Mesenchymal stem cell (in vitro differentiated cells and primary cell): Measurements from ENCODE around the gene KRT12.
A peak's percentile ranks its signal among the peaks of the same experiment; 100 is the strongest.

ENCODE experiments used
- DNase-seq: peaks from one replicate; pipeline ENCODE4 v3.0.0-alpha.2; 2013
- H2AFZ ChIP-seq: one replicate; pipeline ENCODE4 v1.6.1; 2013; ENCODE audit warnings: low read depth, mild to moderate bottlenecking, control low read depth, inconsistent platforms, low read length, moderate library complexity
- H2AK5ac ChIP-seq: 2 replicates; pipeline ENCODE4 v1.6.1; 2013; ENCODE audit warnings: low read length, moderate library complexity, mild to moderate bottlenecking, inconsistent platforms; ENCODE audit not compliant: severe bottlenecking
- H2BK120ac ChIP-seq: one replicate; pipeline ENCODE4 v1.6.1; 2013; ENCODE audit warnings: low read depth, mild to moderate bottlenecking, inconsistent platforms, low read length, moderate library complexity
- H2BK12ac ChIP-seq, 2 experiments: one replicate each; pipeline ENCODE4 v1.6.1; 2013; ENCODE audit warnings: inconsistent platforms in 2 of 2, low read length in 2 of 2, mild to moderate bottlenecking in 2 of 2, moderate library complexity in 2 of 2, control low read depth in 1 of 2
- H2BK15ac ChIP-seq: one replicate; pipeline ENCODE4 v1.6.1; 2013; ENCODE audit warnings: mild to moderate bottlenecking, low read depth, inconsistent platforms; ENCODE audit not compliant: poor library complexity, severe bottlenecking
- H2BK5ac ChIP-seq: 2 replicates; pipeline ENCODE4 v1.6.1; 2013; ENCODE audit warnings: low read depth, mild to moderate bottlenecking, low read length, control low read depth, inconsistent platforms; ENCODE audit not compliant: poor library complexity, severe bottlenecking
- H3K14ac ChIP-seq, 2 experiments: one replicate each; pipeline ENCODE4 v1.6.1; 2013; ENCODE audit warnings: inconsistent platforms in 2 of 2, low read length in 2 of 2, control low read depth in 1 of 2, mild to moderate bottlenecking in 1 of 2, moderate library complexity in 1 of 2
- H3K18ac ChIP-seq, 2 experiments: one replicate each; pipeline ENCODE4 v1.6.1; 2013; ENCODE audit warnings: inconsistent platforms in 2 of 2, low read length in 2 of 2, control low read depth in 1 of 2, low read depth in 1 of 2, mild to moderate bottlenecking in 1 of 2
- H3K23ac ChIP-seq, 2 experiments: one replicate each; pipeline ENCODE4 v1.6.1; 2013; ENCODE audit warnings: inconsistent platforms in 2 of 2, low read length in 2 of 2, mild to moderate bottlenecking in 2 of 2, moderate library complexity in 2 of 2, control low read depth in 1 of 2
- H3K27ac ChIP-seq: 2 replicates; pipeline ENCODE4 v1.5.1; 2013; ENCODE audit warnings: mild to moderate bottlenecking, moderate library complexity, low read length, control low read depth, inconsistent platforms; ENCODE audit not compliant: poor library complexity, severe bottlenecking
- H3K27me3 ChIP-seq, 2 experiments: 2 replicates each; pipeline versions ENCODE4 v1.6.1 to v1.7.0; 2013; ENCODE audit warnings: low read length in 2 of 2, mild to moderate bottlenecking in 2 of 2, moderate library complexity in 2 of 2, control low read depth in 1 of 2, inconsistent platforms in 1 of 2; ENCODE audit not compliant: control insufficient read depth in 1 of 2, insufficient read depth in 1 of 2
- H3K36me3 ChIP-seq, 2 experiments: 2 replicates each; pipeline versions ENCODE4 v1.6.1 to v1.7.0; 2013; ENCODE audit warnings: low read length in 2 of 2, control low read depth in 1 of 2, inconsistent platforms in 1 of 2, low read depth in 1 of 2, mild to moderate bottlenecking in 1 of 2; ENCODE audit not compliant: insufficient read depth in 2 of 2, control insufficient read depth in 1 of 2
- H3K4ac ChIP-seq, 2 experiments: one replicate each; pipeline ENCODE4 v1.6.1; 2013; ENCODE audit warnings: inconsistent platforms in 2 of 2, low read length in 2 of 2, mild to moderate bottlenecking in 2 of 2, moderate library complexity in 2 of 2, control low read depth in 1 of 2, low read depth in 1 of 2
- H3K4me1 ChIP-seq: 2 replicates; pipeline ENCODE4 v1.6.1; 2013; ENCODE audit warnings: low read depth, low read length, control low read depth; ENCODE audit not compliant: control insufficient read depth, insufficient read depth
- H3K4me2 ChIP-seq: 2 replicates; pipeline ENCODE4 v1.6.1; 2013; ENCODE audit warnings: low read length, mild to moderate bottlenecking, inconsistent platforms; ENCODE audit not compliant: poor library complexity, severe bottlenecking
- H3K4me3 ChIP-seq, 2 experiments: 2 replicates each; pipeline versions ENCODE4 v1.5.1 to v1.7.0; 2013; ENCODE audit warnings: low read length in 2 of 2, mild to moderate bottlenecking in 2 of 2, control low read depth in 1 of 2, low read depth in 1 of 2; ENCODE audit not compliant: insufficient read depth in 1 of 2
- H3K79me1 ChIP-seq: replicated peaks from 2 replicates; pipeline ENCODE4 v1.6.1; 2013; ENCODE audit warnings: mild to moderate bottlenecking, control low read depth, low read length, inconsistent platforms; ENCODE audit not compliant: poor library complexity, severe bottlenecking
- H3K9ac ChIP-seq: 2 replicates; pipeline ENCODE4 v1.7.0; 2013; ENCODE audit warnings: mild to moderate bottlenecking, low read length, moderate library complexity
- H3K9me3 ChIP-seq: 2 replicates; pipeline ENCODE4 v1.7.0; 2013; ENCODE audit warnings: mild to moderate bottlenecking, low read length; ENCODE audit not compliant: control insufficient read depth
- H4K8ac ChIP-seq: one replicate; pipeline ENCODE4 v1.6.1; 2013; ENCODE audit warnings: inconsistent platforms, mild to moderate bottlenecking, low read length, moderate library complexity
- H4K91ac ChIP-seq: one replicate; pipeline ENCODE4 v1.6.1; 2013; ENCODE audit warnings: mild to moderate bottlenecking, low read length, inconsistent platforms
- WGBS: methylation state at CpG from one replicate; pipeline ENCODE4 v1.1.7; 2013; ENCODE audit warnings: mixed read lengths; 5-methylcytosine and 5-hydroxymethylcytosine counted together

Gene KRT12

DNA sequence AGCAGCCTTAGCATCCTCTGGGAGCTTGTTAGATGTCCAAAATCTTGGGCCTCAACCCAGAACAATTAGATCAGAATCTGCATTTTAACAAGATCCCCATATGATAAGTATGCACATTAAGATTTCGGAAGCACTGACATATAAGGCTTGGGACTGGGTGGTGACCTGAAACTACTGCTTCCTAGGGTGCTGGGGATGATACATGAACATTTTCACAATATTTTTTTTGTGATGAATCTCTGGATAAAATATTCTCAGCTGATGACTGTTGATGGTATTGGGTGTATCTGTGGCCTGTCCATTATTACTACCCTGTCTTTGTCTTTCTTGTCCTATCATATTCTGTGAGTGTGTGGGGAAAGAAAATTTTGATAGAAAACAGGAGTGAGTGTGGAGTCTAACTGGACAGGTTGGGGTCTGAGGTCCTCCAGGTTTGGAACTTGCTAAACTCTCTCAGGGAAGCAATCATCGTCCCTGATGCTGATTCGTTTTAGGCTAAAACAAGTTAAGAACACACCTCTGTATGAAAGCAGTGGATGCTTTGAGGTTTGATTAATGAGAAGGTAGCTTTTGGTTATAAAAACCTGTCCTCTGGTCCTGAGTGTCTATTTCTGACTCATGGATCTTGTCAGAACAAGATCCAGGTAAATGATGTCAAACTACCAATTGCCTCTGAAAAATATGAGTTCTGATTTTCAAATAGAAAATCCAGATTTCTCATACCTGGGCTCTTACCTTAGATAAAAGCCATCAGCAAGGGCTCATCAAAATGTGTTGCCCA lies 47.2 kb upstream of the KRT12 start:
- Histone ChIP-seq H4K8ac (no peak overlapping the region), H2AFZ (no peak overlapping the region), H3K27ac (peak overlapping the region; percentile 87), H3K4me2 (no peak overlapping the region), H3K4me3 (no peak overlapping the region), H3K23ac (no peak overlapping the region), H3K9ac (peak overlapping the region; percentile 83), H2BK5ac (no peak overlapping the region), H3K18ac (no peak overlapping the region), H3K9me3 (no peaks in the 10 kb centered on the region), H2BK15ac (no peak overlapping the region), H4K91ac (no peak overlapping the region), H2BK120ac (no peak overlapping the region), H3K4me1 (peaks cover 7% of the 10 kb centered on the region), H2BK12ac (no peak overlapping the region), H3K27me3 (no peaks in the 10 kb centered on the region), H2AK5ac (peak overlapping the region; percentile 85), H3K36me3 (no peaks in the 10 kb centered on the region), H3K79me1 (no peaks in the 10 kb centered on the region), H3K4ac (no peak overlapping the region), H3K14ac (no peak overlapping the region)
- DNase-seq: no peak
- WGBS: 96% methylated on average over 3 of the region's 3 CpGs

DNA sequence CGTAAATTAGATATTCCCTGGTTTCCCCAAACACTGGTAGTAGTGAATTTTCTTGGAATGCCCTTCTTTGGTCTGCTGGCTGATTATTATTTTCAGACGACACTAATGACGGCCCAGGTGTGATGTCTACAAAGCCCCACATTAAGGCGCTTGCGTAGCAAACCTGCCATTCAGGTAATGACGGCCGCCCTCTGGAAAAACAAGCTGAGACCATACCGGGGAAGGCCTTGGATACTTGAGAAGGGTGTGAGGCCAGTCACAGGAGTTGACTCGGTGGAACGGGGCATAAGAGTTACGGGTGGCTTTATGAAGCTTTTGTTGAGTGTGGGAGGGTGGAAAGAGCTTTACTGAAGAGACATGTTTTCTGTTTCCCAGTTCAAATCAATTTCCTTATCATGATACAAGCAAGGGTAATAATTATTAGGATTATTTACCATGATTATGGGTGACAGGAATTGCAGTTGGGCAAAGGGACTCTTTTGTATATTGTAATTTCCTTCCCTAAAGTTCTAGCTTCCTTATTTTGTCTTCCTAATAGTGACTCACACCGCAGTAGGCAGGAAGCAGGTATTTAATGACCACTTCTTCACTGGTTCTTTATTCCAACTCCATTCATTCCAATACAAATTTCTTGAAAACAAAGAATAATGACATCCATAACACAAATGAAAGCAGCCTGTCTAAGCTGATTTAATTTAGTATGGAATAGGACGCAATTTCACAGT lies 45.6 kb upstream of the KRT12 start:
- Histone ChIP-seq H2BK5ac (no peak overlapping the region), H3K36me3 (no peaks in the 10 kb centered on the region), H3K4me1 (peaks cover 7% of the 10 kb centered on the region), H3K23ac (no peak overlapping the region), H3K27me3 (no peaks in the 10 kb centered on the region), H3K4me2 (no peak overlapping the region), H3K79me1 (no peaks in the 10 kb centered on the region), H3K9ac (no peak overlapping the region), H2BK15ac (peak overlapping the region; percentile 44), H3K27ac (no peak overlapping the region), H3K18ac (no peak overlapping the region), H4K8ac (no peak overlapping the region), H3K4me3 (no peak overlapping the region), H3K14ac (no peak overlapping the region), H2BK12ac (no peak overlapping the region), H3K4ac (no peak overlapping the region), H2BK120ac (no peak overlapping the region), H4K91ac (no peak overlapping the region), H2AK5ac (peak overlapping the region; percentile 57), H3K9me3 (no peaks in the 10 kb centered on the region), H2AFZ (no peak overlapping the region)
- WGBS: 95% methylated on average over 12 of the region's 13 CpGs
- DNase-seq: no peak

DNA sequence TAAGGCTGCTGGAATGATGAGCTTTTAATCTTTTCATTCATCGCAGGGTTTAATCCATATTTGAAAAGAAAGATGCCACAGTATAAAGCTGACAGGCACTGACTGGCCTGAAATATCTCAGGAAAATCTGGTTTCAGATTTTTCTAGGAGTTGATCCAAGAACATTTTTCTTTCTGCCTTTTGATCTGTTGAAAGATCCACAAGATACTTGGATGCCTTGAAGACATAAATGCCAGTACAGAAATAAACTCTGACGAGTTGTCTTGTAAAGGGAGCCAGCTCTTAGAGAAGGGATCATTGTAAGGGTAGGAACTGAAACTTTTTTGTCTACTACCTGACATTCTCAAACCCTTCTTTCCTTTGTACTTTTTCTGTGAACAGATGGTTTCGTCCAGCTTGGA lies 43.4 kb upstream of the KRT12 start:
- H3K18ac ChIP-seq: no peak overlapping the region
- peak overlapping the region; percentile 85 for H3K27ac ChIP-seq
- peak overlapping the region; percentile 85 for H2BK5ac ChIP-seq
- no peak overlapping the region for H4K8ac ChIP-seq
- H2AK5ac ChIP-seq: peak overlapping the region; percentile 95
- peak overlapping the region in 1 of 2 experiments; percentile 7 for H3K4ac ChIP-seq
- 94% methylated on average over 3 of the region's 3 CpGs for WGBS
- H3K9me3 ChIP-seq: no peaks in the 10 kb centered on the region
- no peaks in the 10 kb centered on the region for H3K79me1 ChIP-seq
- no peaks in the 10 kb centered on the region for H3K27me3 ChIP-seq
- H3K23ac ChIP-seq: no peak overlapping the region
- H4K91ac ChIP-seq: no peak overlapping the region
- DNase-seq: peak; percentile 24
- H3K36me3 ChIP-seq: no peaks in the 10 kb centered on the region
- H2BK12ac ChIP-seq: peak overlapping the region in 1 of 2 experiments; percentile 82
- H3K4me2 ChIP-seq: no peak overlapping the region
- H2AFZ ChIP-seq: no peak overlapping the region
- peak overlapping the region; percentile 58 for H2BK120ac ChIP-seq
- H3K14ac ChIP-seq: no peak overlapping the region
- H2BK15ac ChIP-seq: no peak overlapping the region
- peak overlapping the region; percentile 81 for H3K9ac ChIP-seq
- H3K4me3 ChIP-seq: peak overlapping the region in 1 of 2 experiments; percentile 10
- peaks cover 5% of the 10 kb centered on the region for H3K4me1 ChIP-seq

DNA sequence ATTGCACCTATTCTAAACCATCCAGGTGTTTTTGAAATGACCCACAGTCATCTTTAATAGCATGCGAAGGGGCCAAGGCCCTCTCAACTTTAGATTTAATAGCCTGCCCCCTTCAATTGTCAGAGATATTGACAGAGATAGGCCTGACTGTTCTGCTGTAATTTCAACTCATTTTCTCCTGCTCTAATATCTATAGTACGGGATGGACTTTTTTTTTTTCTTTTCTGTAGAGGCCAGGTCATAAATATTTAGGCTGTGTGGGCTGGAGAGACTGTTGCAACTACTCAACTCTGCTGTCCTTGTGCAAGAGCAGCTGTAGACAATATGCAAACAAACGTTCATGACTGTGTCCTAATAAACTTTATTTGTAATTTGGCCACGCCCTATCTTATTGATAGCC lies 42.7 kb upstream of the KRT12 start:
- Histone ChIP-seq H3K18ac (no peak overlapping the region), H3K9ac (peak overlapping the region; percentile 81), H3K27me3 (no peaks in the 10 kb centered on the region), H2AK5ac (no peak overlapping the region), H3K4ac (no peak overlapping the region), H2BK15ac (no peak overlapping the region), H3K4me1 (peaks cover 7% of the 10 kb centered on the region), H4K91ac (no peak overlapping the region), H3K36me3 (no peaks in the 10 kb centered on the region), H3K14ac (no peak overlapping the region), H2AFZ (no peak overlapping the region), H4K8ac (no peak overlapping the region), H3K9me3 (no peaks in the 10 kb centered on the region), H3K27ac (peak overlapping the region; percentile 85), H2BK120ac (no peak overlapping the region), H3K4me2 (no peak overlapping the region), H3K79me1 (no peaks in the 10 kb centered on the region), H3K23ac (no peak overlapping the region), H2BK5ac (peak overlapping the region; percentile 14), H2BK12ac (no peak overlapping the region), H3K4me3 (peak overlapping the region in 1 of 2 experiments; percentile 10)
- peak; percentile 83 for DNase-seq
- WGBS: 86% methylated on average over 2 of the region's 4 CpGs
